GM10266 (cell line): ENCODE measurements around the gene ESPL1.

ENCODE experiments used
- DNase-seq: peaks from one replicate; pipeline ENCODE4 v3.0.0; 2012; ENCODE audit errors: extremely low spot score
- TF ChIP-seq, protein P1 (sequence below): IDR thresholded peaks from 2 replicates; pipeline ENCODE4 v1.5.1; 2012; ENCODE audit warnings: mild to moderate bottlenecking, low read depth; ENCODE audit not compliant: control insufficient read depth, insufficient read depth; ENCODE audit errors: missing control alignments

The ESPL1 gene

DNA sequence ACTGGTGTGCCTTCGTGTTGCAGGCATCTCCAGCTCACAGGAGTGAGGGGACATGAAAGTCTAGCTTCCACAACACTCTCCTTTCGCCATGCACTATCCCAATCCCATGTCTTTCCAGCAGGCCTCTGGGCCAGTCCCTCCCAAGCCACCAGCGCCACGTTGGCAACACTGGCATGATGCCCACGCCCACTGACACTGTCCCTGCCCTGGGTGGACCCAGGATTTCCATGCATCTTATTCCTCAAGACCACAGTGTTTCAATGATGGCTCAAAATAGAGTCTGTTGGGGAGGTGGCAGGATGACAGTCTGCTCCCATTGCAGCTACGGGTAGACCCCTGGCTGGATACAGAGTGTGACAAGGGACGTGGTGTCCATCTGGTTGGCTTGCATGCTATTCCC lies 65.7 kb downstream of the ESPL1 start:
- TF ChIP-seq, protein P1, sequence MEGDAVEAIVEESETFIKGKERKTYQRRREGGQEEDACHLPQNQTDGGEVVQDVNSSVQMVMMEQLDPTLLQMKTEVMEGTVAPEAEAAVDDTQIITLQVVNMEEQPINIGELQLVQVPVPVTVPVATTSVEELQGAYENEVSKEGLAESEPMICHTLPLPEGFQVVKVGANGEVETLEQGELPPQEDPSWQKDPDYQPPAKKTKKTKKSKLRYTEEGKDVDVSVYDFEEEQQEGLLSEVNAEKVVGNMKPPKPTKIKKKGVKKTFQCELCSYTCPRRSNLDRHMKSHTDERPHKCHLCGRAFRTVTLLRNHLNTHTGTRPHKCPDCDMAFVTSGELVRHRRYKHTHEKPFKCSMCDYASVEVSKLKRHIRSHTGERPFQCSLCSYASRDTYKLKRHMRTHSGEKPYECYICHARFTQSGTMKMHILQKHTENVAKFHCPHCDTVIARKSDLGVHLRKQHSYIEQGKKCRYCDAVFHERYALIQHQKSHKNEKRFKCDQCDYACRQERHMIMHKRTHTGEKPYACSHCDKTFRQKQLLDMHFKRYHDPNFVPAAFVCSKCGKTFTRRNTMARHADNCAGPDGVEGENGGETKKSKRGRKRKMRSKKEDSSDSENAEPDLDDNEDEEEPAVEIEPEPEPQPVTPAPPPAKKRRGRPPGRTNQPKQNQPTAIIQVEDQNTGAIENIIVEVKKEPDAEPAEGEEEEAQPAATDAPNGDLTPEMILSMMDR = no peak
- DNase-seq = no peak

DNA sequence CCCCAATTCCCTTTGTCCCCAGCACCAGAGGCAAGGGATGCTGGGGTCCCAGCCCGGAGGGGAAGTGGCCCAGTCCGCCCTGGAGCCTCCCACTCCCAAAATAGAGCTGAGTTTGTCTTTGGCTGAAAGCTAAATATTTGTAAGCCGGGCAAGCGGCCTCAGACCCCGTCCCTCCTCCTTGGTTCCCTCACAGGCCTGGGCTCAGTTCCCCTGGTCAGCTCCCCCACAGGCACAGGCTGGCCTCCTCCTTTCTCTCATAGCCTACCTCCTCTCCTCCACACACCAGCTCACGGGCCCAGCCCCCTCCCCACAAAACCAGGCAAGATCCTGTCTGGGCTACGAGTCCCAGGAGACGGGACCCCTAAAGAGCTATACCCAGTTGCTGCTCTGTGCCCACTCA lies 66.7 kb downstream of the ESPL1 start:
- TF ChIP-seq, protein P1 = no peak
- no peak for DNase-seq

DNA sequence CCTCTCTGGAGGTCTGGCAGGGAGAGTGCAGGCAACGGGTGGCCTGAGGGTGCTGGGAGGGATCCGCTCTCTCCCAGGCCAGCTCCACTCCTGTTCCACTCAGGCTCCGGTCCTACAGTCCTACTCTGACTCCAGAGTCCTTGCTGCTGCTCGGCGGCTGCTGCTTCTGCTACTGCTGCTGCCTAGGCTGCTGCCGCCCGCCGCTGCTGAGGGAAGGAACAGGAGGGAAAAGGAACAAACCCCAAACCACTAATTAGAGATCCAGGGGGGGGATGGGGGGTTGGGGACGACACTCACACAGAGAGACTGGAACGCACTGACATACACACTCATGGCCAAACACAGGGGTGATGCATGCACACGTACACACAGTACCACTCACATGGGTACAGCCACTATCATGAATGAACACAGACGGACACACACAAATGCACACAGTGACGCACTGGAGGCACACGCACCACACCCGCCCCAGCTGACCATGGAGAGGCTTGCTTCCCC lies 68.1 kb downstream of the ESPL1 start, which contains the start of gene SP7:
Gene SP7 (minus strand): TSS at position 174 of the 501 bp plus-strand sequence. CDS start 708 bp downstream, outside the sequence.
- DNase-seq = no peak
- TF ChIP-seq, protein P1 = no peak

DNA sequence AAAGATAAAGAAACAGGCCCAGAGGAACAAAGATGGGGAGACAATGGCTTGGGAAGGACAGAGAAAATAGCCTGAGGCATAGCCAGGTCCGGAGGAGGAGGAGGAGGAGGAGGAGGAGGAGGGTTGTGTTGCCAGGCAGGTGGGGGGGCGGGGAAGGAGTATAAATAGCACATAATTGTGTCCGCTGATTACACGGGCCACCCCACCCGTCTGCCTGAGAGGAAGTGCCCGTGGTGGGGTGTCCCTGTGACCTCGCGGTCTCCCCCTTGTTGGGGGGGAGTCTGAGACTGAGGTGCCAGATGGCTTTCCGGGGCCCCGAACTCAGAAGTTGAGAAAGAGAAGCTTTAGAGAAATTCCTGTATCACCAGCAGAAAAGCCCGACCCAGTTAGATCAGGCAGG lies 69.9 kb downstream of the ESPL1 start:
- TF ChIP-seq, protein P1 = no peak

DNA sequence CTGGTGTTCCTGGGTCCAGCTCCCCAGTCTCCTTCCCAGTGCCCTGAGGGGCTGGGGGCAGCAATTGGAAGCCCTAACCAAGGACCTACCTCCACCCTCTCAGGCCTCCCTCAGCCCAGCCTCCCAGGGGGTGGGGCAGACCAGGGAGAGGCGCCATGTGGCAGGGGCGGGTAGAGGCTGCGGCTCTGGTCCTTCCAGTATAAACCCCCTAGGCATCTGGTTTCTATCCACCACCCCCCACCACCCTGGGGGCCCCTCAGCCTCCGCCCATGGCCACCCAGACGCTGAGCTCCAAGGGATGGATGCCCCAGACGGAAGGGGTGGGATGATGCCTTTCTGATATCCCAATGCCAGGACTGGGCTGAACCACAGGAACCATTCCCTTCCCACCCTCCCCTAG lies 70.8 kb downstream of the ESPL1 start:
- DNase-seq = no peak
- TF ChIP-seq, protein P1 = no peak

More for the DNA sequence above, 69.9 kb downstream of the ESPL1 start:
- DNase-seq = no peak

DNA sequence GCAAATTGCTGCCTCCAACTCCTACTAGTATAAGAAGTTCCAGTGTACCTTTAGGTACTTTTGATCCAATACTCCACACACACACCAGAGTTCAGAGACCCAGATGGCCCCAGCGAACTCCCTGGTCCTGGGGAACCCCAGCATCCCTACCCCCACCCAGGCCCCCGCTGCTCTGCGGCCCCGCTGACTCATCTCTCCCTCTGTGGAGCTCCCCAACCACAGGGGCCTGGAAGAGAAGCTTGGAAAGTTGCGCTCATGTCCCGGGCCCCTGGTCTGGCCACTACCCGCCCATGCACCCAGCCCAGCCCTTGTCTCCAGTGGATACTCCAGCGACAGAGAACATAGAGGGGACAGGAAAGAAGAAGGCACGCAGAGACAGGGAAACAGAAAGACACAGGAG lies 72.3 kb downstream of the ESPL1 start:
- TF ChIP-seq, protein P1 = no peak
- no peak for DNase-seq
